Fibroblast of villous mesenchyme (primary cell): ENCODE data around the gene SORCS3. TPM values are rescaled to one million over a fixed set of nuclear protein-coding genes. Genes with fewer than 3 reads are reported as not detected.

ENCODE experiments used
- DNase-seq: peaks from one replicate; pipeline ENCODE4 v3.0.0-alpha.2; 2010; ENCODE audit warnings: low read depth
- H3K4me3 ChIP-seq: 2 replicates; pipeline ENCODE4 v1.5.1; 2011; ENCODE audit warnings: low read depth, mild to moderate bottlenecking, low read length
- CTCF ChIP-seq: IDR thresholded peaks from 2 replicates; pipeline ENCODE4 v1.5.1; 2012; ENCODE audit warnings: low read depth, mild to moderate bottlenecking, low read length; ENCODE audit not compliant: insufficient read depth
- total RNA-seq: library from RNA; depleted of rRNA; stranded (reverse); fragments of >200 nt; gene quantifications from 2 replicates; pipeline ENCODE4 v1.2.3, GENCODE V29; 2012

Gene SORCS3
- total RNA-seq, 1 donor = not detected

- TF ChIP-seq CTCF = no peak
- DNase-seq = no peak
- no peak overlapping the region for H3K4me3 ChIP-seq
Measured at GRCh38 chr10:105023211-105024111, 382.4 kb downstream of the SORCS3 start.

- DNase-seq = no peak
- TF ChIP-seq CTCF = no peak
- no peak overlapping the region for H3K4me3 ChIP-seq
Measured at GRCh38 chr10:105024184-105024583, 383.1 kb downstream of the SORCS3 start.

- DNase-seq = no peak
- TF ChIP-seq CTCF = no peak
- H3K4me3 ChIP-seq = no peak overlapping the region
Measured at GRCh38 chr10:105025092-105025491, 384.0 kb downstream of the SORCS3 start.

GRCh38 chr10:105026566-105026965 is 385.5 kb downstream of the SORCS3 start:
- TF ChIP-seq CTCF = no peak
- DNase-seq = no peak
- H3K4me3 ChIP-seq = no peak overlapping the region

- no peak for DNase-seq
- TF ChIP-seq CTCF = no peak
- H3K4me3 ChIP-seq = no peak overlapping the region
Measured at GRCh38 chr10:105029286-105029685, 388.2 kb downstream of the SORCS3 start.

- DNase-seq = no peak
- H3K4me3 ChIP-seq = no peak overlapping the region
- TF ChIP-seq CTCF = no peak
Measured at GRCh38 chr10:105037022-105037421, 395.9 kb downstream of the SORCS3 start.
